GM12865 (cell line): ENCODE data around the gene CCM2.

Experiments
- DNase-seq: peaks from one replicate; pipeline ENCODE4 v3.0.0; 2010; ENCODE audit warnings: low read depth
- H3K4me3 ChIP-seq: 2 replicates; pipeline ENCODE4 v1.5.1; 2011; ENCODE audit warnings: mild to moderate bottlenecking, low read depth, low read length, control low read depth
- TF ChIP-seq, protein P1 (sequence below): IDR thresholded peaks from 2 replicates; pipeline ENCODE4 v1.5.1; 2011; ENCODE audit warnings: low read length, control low read depth, low read depth, inconsistent platforms; ENCODE audit not compliant: insufficient read depth; ENCODE audit errors: missing control alignments

The CCM2 gene

GRCh38 chr7:45007106-45007505 lies 7.1 kb downstream of the CCM2 start:
- no peak for DNase-seq
- TF ChIP-seq, protein P1, sequence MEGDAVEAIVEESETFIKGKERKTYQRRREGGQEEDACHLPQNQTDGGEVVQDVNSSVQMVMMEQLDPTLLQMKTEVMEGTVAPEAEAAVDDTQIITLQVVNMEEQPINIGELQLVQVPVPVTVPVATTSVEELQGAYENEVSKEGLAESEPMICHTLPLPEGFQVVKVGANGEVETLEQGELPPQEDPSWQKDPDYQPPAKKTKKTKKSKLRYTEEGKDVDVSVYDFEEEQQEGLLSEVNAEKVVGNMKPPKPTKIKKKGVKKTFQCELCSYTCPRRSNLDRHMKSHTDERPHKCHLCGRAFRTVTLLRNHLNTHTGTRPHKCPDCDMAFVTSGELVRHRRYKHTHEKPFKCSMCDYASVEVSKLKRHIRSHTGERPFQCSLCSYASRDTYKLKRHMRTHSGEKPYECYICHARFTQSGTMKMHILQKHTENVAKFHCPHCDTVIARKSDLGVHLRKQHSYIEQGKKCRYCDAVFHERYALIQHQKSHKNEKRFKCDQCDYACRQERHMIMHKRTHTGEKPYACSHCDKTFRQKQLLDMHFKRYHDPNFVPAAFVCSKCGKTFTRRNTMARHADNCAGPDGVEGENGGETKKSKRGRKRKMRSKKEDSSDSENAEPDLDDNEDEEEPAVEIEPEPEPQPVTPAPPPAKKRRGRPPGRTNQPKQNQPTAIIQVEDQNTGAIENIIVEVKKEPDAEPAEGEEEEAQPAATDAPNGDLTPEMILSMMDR, result no peak
- no peak overlapping the region for H3K4me3 ChIP-seq

DNA sequence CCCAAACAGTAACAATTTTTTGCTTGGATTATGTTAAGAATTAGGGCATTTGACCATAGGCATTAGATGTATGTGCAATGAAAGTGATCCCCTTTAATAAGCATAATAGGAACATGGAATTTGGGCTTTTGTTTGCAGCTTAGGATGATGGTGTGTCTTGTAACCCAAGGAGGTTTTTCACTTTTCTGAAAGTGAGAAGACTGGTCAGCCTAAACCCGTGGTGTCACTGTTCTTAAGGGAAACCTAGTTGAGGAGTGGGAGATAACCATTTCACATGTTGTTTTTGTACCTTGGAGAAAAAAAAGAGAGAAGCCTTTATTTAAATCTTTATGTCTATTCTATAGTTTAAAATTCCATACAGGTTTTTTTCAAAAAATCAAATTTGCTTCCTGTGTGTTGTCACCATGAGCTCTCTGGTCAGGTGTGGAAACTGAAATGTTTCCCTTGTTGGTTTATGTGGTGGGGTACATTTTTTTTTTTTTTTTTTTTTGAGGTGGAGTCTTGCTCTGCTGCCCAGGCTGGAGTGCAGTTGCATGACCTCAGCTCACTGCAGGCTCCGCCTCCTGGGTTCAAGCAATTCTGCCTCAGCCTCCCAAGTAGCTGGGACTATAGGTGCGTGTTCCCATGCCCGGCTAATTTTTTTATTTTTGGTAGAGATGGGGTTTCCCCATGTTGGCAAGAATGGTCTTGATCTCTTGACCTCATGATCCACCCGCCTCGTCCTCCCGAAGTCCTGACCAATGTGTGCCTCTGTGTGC lies 7.7 kb downstream of the CCM2 start:
- DNase-seq, result peak; percentile 68
- no peak overlapping the region for H3K4me3 ChIP-seq
- TF ChIP-seq, protein P1, result no peak

- TF ChIP-seq, protein P1, result no peak
- no peak for DNase-seq
- no peak overlapping the region for H3K4me3 ChIP-seq
Observed at GRCh38 chr7:45013465-45013967, 13.5 kb downstream of the CCM2 start.

GRCh38 chr7:45015313-45015712 lies 15.3 kb downstream of the CCM2 start:
- TF ChIP-seq, protein P1, result no peak
- no peak for DNase-seq

DNA sequence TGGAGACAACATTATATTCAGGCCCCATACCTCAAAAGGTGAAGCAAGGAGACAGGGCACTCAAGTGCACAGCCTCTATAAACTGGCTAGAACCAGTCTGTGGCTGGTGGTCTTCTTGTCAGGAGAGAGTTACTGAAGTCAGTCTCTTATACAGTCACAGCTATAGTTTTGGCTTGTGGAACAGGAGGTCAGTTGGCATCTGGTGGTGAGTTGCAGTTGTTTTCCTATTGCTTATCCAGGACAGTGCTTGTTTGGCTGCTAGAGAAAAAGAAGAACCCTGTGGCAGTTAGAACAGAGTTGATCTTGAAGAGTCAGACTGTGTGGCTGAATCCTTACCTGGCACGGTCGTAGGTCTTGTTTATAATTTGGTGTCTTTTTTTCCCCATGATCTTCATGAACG lies 17.3 kb downstream of the CCM2 start:
- H3K4me3 ChIP-seq, result no peak overlapping the region
- DNase-seq, result no peak
- TF ChIP-seq, protein P1, result no peak

More at GRCh38 chr7:45015313-45015712, 15.3 kb downstream of the CCM2 start:
- no peak overlapping the region for H3K4me3 ChIP-seq

- H3K4me3 ChIP-seq, result no peak overlapping the region
- no peak for DNase-seq
- TF ChIP-seq, protein P1, result no peak
Observed at GRCh38 chr7:45020915-45021314, 20.9 kb downstream of the CCM2 start.
